OCI-LY1 (cell line): ENCODE results near the gene UGT2A1.
"Not testable (repeated sequence)": the region's sequence is repeated elsewhere in the genome, so short reads cannot be mapped to it uniquely, and the experiment has no call there.

Experiments used
- CTCF ChIP-seq: fragments of 200-600 bp; sonication (generic), shearing (Covaris generic); IDR thresholded peaks from 2 replicates; pipeline ENCODE4 v1.5.1; 2017; ENCODE audit warnings: mild to moderate bottlenecking, antibody characterized with exemption, low read length, moderate library complexity, mixed read lengths
- EZH2 ChIP-seq: fragments of 200-600 bp; sonication (generic), shearing (Covaris generic); IDR thresholded peaks from 2 replicates; pipeline ENCODE4 v1.8.0; 2017; ENCODE audit warnings: borderline replicate concordance, mixed run types, mild to moderate bottlenecking, antibody characterized with exemption, low read length, moderate library complexity, mixed read lengths

- not testable (repeated sequence) for TF ChIP-seq CTCF, EZH2
These were observed 11.0 kb upstream of the UGT2A1 start for GRCh38 chr4:69664009-69664408.
